Measurements from ENCODE around the gene DOCK8.
A peak's percentile ranks its signal among the peaks of the same experiment; 100 is the strongest.
"Not testable (repeated sequence)": the region's sequence is repeated elsewhere in the genome, so short reads cannot be mapped to it uniquely, and the experiment has no call there.

Gene DOCK8

GRCh38 chr9:214648-215493 lies at the start of gene DOCK8:
Gene DOCK8, plus strand, starts transcription at chr9:214865. Its CDS starts 112 bp downstream, at chr9:214977.
- peak within 1 kb of the TSS; percentile 4; the same call in 1 of the 2 replicates for H3K4me3 ChIP-seq (ENCODE audit: control insufficient read depth, low read depth, low read length)
- TF ChIP-seq CTCF (IDR thresholded peaks at IDR 0.05; ENCODE audit: control insufficient read depth, insufficient read depth, low read depth, low read length, missing control alignments), result no peak
- no peak for DNase-seq (ENCODE audit: low read depth)

- not testable (repeated sequence) for H3K4me3 ChIP-seq (ENCODE audit: control insufficient read depth, low read depth, low read length); DNase-seq (ENCODE audit: low read depth)
These were observed 44.9 kb upstream of the DOCK8 start for GRCh38 chr9:169757-170156.

- not testable (repeated sequence) for DNase-seq (ENCODE audit: low read depth)
- peak overlapping the region; percentile 39 for H3K4me3 ChIP-seq (ENCODE audit: control insufficient read depth, low read depth, low read length)
These were observed 36.4 kb upstream of the DOCK8 start for GRCh38 chr9:178140-178825.

GRCh38 chr9:178970-179383 lies 35.7 kb upstream of the DOCK8 start, which contains the start of gene ZNG1A:
Gene ZNG1A, minus strand, starts transcription at chr9:179056. Its CDS starts 87 bp downstream, at chr9:178969.
- DNase-seq (ENCODE audit: low read depth), result not testable (repeated sequence)
- H3K4me3 ChIP-seq (ENCODE audit: control insufficient read depth, low read depth, low read length), result peak within 1 kb of the TSS; percentile 55

- not testable (repeated sequence) for DNase-seq (ENCODE audit: low read depth); H3K4me3 ChIP-seq (ENCODE audit: control insufficient read depth, low read depth, low read length)
These were observed 15.1 kb upstream of the DOCK8 start for GRCh38 chr9:199601-200000.

- no peak for TF ChIP-seq CTCF (IDR thresholded peaks at IDR 0.05; ENCODE audit: control insufficient read depth, insufficient read depth, low read depth, low read length, missing control alignments)
- DNase-seq (ENCODE audit: low read depth), result no peak
- H3K4me3 ChIP-seq (ENCODE audit: control insufficient read depth, low read depth, low read length), result no peak overlapping the region
These were observed 8.2 kb upstream of the DOCK8 start for GRCh38 chr9:206481-206880.

- TF ChIP-seq CTCF (IDR thresholded peaks at IDR 0.05; ENCODE audit: control insufficient read depth, insufficient read depth, low read depth, low read length, missing control alignments), result no peak
- no peak for DNase-seq (ENCODE audit: low read depth)
- H3K4me3 ChIP-seq (ENCODE audit: control insufficient read depth, low read depth, low read length), result no peak overlapping the region
These were observed 5.4 kb upstream of the DOCK8 start for GRCh38 chr9:209143-209758.

GRCh38 chr9:211036-211435 lies 3.6 kb upstream of the DOCK8 start:
- no peak for DNase-seq (ENCODE audit: low read depth)
- no peak for TF ChIP-seq CTCF (IDR thresholded peaks at IDR 0.05; ENCODE audit: control insufficient read depth, insufficient read depth, low read depth, low read length, missing control alignments)
- no peak overlapping the region for H3K4me3 ChIP-seq (ENCODE audit: control insufficient read depth, low read depth, low read length)
